ENCODE data around the gene HOXD9. TPM values are rescaled to one million over a fixed set of nuclear protein-coding genes. Genes with fewer than 3 reads are reported as not detected.

HOXD9 gene
- total RNA-seq, 1 donor from 2014 or later = 0.56 TPM

DNA sequence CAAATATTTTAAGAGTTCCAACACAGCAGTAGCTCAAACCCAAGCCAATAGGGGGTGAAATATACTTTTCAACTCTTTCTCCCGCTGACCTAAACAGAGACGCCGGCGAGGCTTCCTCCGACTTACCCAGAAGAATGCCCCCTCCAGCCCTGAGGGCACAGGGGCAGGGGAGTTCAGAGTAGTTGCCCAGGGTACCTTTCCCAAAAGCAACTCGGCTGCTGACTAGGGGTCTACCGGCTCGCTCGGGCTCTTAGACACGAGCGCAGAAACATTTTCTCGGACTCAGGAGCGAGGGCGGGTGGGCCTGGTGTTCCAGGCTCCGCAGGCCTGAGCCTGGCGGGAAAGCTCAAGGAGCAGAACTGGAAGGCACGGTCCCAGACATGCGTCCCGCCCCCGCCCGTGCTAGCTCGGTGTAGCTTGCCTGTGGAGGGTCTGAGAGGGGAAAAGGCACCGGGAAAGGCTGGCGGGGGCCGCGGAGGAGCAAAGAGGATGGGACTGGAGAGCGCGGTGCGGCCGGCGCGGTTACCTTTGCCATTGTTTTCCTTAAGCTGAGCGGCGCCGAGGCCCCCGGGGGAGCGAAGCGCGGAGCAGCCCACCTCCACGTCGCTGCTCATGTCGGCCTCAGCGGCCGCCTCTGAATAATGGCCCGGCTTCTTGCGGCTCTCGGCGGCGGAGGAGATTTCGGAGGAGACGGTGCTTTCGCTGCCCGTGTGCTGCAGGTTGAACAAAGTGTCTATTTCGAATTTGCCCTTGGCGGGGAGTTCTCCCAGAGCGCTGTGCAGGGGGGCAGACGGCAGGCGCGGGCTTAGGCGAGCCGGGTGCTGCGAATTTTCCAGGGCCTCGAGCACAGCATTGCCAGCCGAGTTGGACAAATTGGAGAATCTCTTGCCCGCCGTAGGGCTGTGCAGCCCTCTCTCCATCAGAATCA is 39.4 kb upstream of the HOXD9 start:
- Mint-ChIP-seq H3K4me3 (ENCODE audit: unreplicated experiment) (no peak overlapping the region), H3K36me3 (ENCODE audit: low read depth, unreplicated experiment) (peaks cover 4% of the 10 kb centered on the region), H3K4me1 (ENCODE audit: unreplicated experiment) (peaks cover 32% of the 10 kb centered on the region), H3K27me3 (ENCODE audit: unreplicated experiment) (peaks cover 53% of the 10 kb centered on the region), H3K9me3 (ENCODE audit: unreplicated experiment) (no peaks in the 10 kb centered on the region), H3K27ac (ENCODE audit: unreplicated experiment) (no peak overlapping the region)
- DNase-seq (ENCODE audit: low spot score) = peak; percentile 27
- TF ChIP-seq, protein P1, sequence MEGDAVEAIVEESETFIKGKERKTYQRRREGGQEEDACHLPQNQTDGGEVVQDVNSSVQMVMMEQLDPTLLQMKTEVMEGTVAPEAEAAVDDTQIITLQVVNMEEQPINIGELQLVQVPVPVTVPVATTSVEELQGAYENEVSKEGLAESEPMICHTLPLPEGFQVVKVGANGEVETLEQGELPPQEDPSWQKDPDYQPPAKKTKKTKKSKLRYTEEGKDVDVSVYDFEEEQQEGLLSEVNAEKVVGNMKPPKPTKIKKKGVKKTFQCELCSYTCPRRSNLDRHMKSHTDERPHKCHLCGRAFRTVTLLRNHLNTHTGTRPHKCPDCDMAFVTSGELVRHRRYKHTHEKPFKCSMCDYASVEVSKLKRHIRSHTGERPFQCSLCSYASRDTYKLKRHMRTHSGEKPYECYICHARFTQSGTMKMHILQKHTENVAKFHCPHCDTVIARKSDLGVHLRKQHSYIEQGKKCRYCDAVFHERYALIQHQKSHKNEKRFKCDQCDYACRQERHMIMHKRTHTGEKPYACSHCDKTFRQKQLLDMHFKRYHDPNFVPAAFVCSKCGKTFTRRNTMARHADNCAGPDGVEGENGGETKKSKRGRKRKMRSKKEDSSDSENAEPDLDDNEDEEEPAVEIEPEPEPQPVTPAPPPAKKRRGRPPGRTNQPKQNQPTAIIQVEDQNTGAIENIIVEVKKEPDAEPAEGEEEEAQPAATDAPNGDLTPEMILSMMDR (IDR thresholded peaks at IDR 0.05; ENCODE audit: unreplicated experiment) = no peak

DNA sequence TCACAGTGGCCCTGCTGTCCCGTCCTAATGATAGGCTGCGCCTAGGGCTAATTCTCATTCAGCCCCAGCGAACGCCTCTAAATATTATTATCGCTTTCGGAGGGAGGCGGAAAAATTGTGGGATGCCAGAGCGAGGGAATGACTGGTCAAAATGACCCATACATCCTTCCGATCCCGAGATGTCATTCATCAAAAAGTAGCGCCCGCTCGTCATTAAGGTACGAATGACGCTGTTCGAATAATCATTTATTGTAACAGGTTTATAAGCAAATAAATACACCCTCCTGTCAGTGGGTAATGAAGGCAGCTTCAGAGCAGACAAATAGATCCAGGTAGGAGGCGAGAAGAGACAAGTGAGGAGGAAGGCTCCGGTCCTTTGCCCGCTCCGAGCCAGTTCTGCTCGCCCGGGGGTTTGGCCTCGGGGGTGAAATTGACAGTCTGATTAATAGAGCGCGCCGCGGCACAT is 38.7 kb upstream of the HOXD9 start, which contains the start of gene EVX2:
EVX2 (minus strand) TSS at position 167 of the 466 bp plus-strand sequence. CDS start 186 bp downstream, outside the sequence.
- peaks cover 4% of the 10 kb centered on the region for H3K36me3 Mint-ChIP-seq (ENCODE audit: low read depth, unreplicated experiment)
- H3K27me3 Mint-ChIP-seq (ENCODE audit: unreplicated experiment) = peaks cover 52% of the 10 kb centered on the region
- peak; percentile 8 for DNase-seq (ENCODE audit: low spot score)
- peaks cover 32% of the 10 kb centered on the region for H3K4me1 Mint-ChIP-seq (ENCODE audit: unreplicated experiment)
- TF ChIP-seq, protein P1 (IDR thresholded peaks at IDR 0.05; ENCODE audit: unreplicated experiment) = no peak
- H3K9me3 Mint-ChIP-seq (ENCODE audit: unreplicated experiment) = no peaks in the 10 kb centered on the region
- no peak within 1 kb of the TSS for H3K4me3 Mint-ChIP-seq (ENCODE audit: unreplicated experiment)
- H3K27ac Mint-ChIP-seq (ENCODE audit: unreplicated experiment) = no peak within 1 kb of the TSS

DNA sequence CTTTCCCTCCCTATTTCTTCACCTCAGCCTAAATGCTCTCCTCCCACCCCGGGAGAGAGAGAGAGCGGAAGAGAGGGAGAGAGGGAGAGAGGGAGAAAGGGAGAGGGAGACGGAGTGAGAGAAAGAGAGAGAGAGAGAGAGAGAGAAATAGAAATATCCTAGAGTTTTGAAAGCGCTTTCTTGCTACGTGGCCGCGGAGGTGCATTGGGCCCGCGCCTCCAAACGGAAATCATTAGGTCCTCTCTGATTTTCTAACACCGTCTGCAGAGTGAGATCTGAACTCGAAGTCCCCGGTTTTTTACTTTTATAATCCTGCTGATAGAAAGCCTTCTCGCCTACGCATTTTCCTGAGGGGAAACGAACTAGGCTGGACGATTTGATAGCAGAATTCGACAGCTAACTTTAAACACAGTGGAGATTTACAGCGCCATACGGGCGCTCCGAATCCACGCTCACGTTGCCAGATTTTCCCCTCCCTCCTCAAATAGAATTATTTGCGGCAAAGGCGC is 37.9 kb upstream of the HOXD9 start:
- no peak for DNase-seq (ENCODE audit: low spot score)
- Mint-ChIP-seq H3K4me3 (ENCODE audit: unreplicated experiment) (no peak overlapping the region), H3K9me3 (ENCODE audit: unreplicated experiment) (no peaks in the 10 kb centered on the region), H3K36me3 (ENCODE audit: low read depth, unreplicated experiment) (peaks cover 4% of the 10 kb centered on the region), H3K4me1 (ENCODE audit: unreplicated experiment) (peaks cover 25% of the 10 kb centered on the region), H3K27me3 (ENCODE audit: unreplicated experiment) (peaks cover 45% of the 10 kb centered on the region), H3K27ac (ENCODE audit: unreplicated experiment) (no peak overlapping the region)
- TF ChIP-seq, protein P1 (IDR thresholded peaks at IDR 0.05; ENCODE audit: unreplicated experiment) = no peak

DNA sequence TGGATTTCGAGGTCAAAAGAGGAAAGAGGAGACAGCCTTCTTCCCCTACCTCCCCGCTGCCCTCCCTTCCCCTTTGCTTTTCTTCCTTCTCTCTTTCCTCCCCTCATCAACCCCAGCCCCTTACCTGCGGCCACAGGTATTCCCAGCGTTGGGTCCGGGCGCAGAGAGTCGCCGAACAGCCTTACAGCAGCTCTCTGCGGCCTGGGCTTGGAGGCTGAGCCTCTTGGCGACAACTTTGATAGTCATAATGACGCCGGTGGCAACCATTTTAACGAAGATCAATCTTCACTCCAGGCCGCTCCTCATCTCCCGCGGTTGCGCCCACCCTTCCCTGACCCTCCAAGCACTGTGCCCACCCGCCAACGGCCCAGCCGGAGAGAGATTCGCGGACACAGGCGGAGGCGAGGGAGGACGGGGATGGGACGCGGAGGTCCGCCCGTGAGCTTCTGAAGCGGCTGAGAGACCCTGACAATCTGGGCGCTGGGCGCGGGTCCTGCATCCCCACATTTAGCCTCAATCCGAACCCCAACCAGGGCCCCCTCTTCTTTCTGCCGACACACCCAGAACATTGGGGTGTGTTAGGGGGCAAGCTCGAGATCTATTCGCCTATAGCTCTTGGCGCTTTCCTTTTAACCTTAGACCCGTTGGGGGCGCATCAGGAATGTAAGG is 37.3 kb upstream of the HOXD9 start:
- peaks cover 45% of the 10 kb centered on the region for H3K27me3 Mint-ChIP-seq (ENCODE audit: unreplicated experiment)

More for the DNA sequence above, 37.3 kb upstream of the HOXD9 start:
- no peak overlapping the region for H3K27ac Mint-ChIP-seq (ENCODE audit: unreplicated experiment)
- H3K4me1 Mint-ChIP-seq (ENCODE audit: unreplicated experiment) = peaks cover 25% of the 10 kb centered on the region
- H3K9me3 Mint-ChIP-seq (ENCODE audit: unreplicated experiment) = no peaks in the 10 kb centered on the region
- peak overlapping the region; percentile 67 for H3K4me3 Mint-ChIP-seq (ENCODE audit: unreplicated experiment)
- TF ChIP-seq, protein P1 (IDR thresholded peaks at IDR 0.05; ENCODE audit: unreplicated experiment) = no peak
- peaks cover 4% of the 10 kb centered on the region for H3K36me3 Mint-ChIP-seq (ENCODE audit: low read depth, unreplicated experiment)
- peak; percentile 15 for DNase-seq (ENCODE audit: low spot score)
